ENCODE data around the gene TSPYL2. TPM values are rescaled to one million over a fixed set of nuclear protein-coding genes. Genes with fewer than 3 reads are reported as not detected.

TSPYL2 gene
- total RNA-seq, 1 donor from 2014 or later = 8.7 TPM

DNA sequence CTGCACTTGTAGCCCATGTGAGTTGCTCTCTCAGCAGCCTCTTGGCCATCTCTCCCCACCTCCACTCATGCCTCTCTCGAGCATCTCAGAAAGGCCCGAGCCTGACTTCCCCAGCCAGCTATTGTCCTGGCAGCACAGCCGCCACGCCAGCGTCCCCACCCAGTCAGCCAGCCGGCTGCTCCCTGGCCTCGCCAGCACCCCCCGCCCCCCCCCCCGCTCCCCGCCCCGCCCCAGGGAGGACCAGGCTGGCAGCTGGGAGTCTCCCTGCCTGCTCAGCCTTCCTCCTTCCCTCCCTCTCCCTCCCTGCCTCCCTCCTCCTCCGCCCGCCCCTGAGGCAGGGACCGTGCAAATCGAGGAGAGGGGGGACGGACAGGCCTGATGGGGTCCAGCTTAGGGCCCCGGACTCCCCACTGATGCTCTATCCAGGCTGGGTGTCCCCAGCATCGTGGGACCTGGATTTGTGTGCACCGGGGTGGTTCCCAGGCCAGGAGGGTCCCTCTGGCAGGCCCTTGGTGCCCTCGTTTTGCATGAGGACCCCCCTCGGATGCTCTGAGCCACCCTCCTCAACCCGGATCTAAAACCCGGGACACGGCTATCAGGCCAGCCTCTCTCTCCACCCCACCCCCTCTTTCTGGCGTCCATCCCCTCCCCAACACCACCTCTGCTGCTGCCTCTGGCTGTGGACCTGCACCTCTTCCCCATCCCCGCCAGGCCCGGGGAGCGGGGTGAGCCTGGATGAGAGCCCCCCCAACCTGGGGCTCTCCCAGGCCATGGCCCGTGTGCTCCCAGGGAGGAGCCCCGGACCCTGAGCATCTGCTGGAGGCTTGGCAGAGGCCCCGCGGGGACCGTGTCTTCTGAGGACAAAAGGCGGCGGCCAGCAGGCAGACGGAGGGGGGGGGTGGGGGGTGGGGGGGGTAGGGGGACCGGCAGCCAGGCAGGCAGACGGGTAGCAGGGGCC lies 33.7 kb upstream of the TSPYL2 start, which contains the start of gene GPR173:
TSS of gene GPR173 (plus strand) at position 621 of the 958 bp plus-strand sequence. CDS start 27,833 bp downstream, outside the sequence.
- H3K4me3 ChIP-seq (ENCODE audit: low read depth, low read length) = no peak within 1 kb of the TSS
- no peaks in the 10 kb centered on the region for H3K36me3 ChIP-seq (ENCODE audit: control insufficient read depth, insufficient read depth, low read length)
- no peak for DNase-seq (ENCODE audit: low read depth)
- TF ChIP-seq, protein P1, sequence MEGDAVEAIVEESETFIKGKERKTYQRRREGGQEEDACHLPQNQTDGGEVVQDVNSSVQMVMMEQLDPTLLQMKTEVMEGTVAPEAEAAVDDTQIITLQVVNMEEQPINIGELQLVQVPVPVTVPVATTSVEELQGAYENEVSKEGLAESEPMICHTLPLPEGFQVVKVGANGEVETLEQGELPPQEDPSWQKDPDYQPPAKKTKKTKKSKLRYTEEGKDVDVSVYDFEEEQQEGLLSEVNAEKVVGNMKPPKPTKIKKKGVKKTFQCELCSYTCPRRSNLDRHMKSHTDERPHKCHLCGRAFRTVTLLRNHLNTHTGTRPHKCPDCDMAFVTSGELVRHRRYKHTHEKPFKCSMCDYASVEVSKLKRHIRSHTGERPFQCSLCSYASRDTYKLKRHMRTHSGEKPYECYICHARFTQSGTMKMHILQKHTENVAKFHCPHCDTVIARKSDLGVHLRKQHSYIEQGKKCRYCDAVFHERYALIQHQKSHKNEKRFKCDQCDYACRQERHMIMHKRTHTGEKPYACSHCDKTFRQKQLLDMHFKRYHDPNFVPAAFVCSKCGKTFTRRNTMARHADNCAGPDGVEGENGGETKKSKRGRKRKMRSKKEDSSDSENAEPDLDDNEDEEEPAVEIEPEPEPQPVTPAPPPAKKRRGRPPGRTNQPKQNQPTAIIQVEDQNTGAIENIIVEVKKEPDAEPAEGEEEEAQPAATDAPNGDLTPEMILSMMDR (IDR thresholded peaks at IDR 0.05; ENCODE audit: insufficient read depth, low read length, severe bottlenecking) = no peak
- no peaks in the 10 kb centered on the region for H3K27me3 ChIP-seq (ENCODE audit: control insufficient read depth, insufficient read depth, low read length)
- no peak for FAIRE-seq

DNA sequence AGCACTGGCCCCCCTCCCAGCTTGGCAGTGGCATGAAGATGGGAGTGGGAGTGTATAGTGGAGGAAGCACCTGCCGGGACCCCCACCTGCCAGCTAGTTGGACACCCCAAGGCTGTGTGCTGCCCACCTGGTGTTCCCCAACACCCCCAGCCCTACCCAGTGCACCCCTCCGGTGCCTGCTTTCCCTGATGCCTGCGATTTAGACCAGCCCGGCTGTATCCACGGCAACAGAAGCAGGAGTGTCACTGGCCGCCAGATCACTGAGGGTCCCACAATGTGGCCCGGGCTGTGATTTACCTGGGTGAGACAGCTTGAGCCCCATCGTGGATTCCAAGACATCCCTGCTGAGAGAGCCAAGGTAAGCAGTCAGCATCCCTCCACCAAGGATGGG lies 33.0 kb upstream of the TSPYL2 start:
- FAIRE-seq (no peak), DNase-seq (ENCODE audit: low read depth) (no peak)
- Histone ChIP-seq H3K4me3 (ENCODE audit: low read depth, low read length) (no peak overlapping the region), H3K27me3 (ENCODE audit: control insufficient read depth, insufficient read depth, low read length) (no peaks in the 10 kb centered on the region), H3K36me3 (ENCODE audit: control insufficient read depth, insufficient read depth, low read length) (no peaks in the 10 kb centered on the region)
- TF ChIP-seq, protein P1 (IDR thresholded peaks at IDR 0.05; ENCODE audit: insufficient read depth, low read length, severe bottlenecking) = no peak

DNA sequence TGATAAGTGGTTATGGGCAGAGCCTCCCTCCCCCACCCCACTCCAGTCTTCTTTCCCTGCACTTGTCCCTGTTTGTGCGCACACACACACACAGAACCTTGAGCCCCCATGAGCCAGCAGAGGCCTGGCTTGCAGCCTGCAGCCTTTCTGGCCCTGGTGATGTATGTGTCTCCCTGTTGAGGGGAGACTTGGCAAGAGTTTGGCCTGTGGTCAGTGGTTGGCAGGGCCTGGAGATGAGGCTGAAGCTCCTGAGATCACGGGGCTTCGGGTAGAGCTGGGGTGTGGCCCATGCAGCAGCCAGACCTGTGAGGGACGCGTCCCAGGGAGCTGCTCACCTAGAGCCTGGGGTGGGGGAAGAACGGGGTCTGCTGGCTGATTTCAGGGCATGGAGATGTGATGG lies 31.3 kb upstream of the TSPYL2 start:
- TF ChIP-seq, protein P1 (IDR thresholded peaks at IDR 0.05; ENCODE audit: insufficient read depth, low read length, severe bottlenecking) = no peak
- Histone ChIP-seq H3K27me3 (ENCODE audit: control insufficient read depth, insufficient read depth, low read length) (no peaks in the 10 kb centered on the region), H3K4me3 (ENCODE audit: low read depth, low read length) (no peak overlapping the region), H3K36me3 (ENCODE audit: control insufficient read depth, insufficient read depth, low read length) (no peaks in the 10 kb centered on the region)
- no peak for FAIRE-seq
- no peak for DNase-seq (ENCODE audit: low read depth)

DNA sequence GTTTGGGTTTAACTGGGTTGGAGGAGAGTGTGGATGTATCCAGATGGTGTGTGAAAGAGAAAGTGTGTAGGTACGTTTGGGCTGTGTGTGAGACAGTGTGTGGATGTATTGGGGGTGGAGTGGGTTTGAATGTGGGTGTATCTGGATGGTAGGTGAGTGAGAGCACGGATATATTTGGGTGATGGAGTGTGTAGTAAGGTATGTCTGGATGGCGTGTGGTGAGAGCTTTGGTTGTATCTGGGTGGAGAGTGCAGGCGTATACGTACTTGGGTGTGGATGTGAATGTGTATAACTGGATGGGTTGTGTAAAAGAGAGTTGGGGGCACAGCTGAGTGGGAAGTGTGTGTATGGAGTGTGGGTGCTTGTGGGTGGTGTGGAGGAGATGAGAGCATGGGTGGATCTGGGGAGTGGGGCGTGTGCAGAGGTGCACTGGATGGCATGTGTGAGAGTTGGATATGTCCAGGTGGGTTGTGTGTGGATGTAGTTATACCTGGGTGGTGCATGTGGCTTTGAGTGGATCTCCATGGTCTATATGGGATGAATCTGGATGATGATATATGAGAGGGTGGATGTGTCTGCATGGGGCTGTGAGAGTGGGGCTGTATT lies 26.8 kb upstream of the TSPYL2 start:
- FAIRE-seq (no peak), DNase-seq (ENCODE audit: low read depth) (no peak)
- no peak overlapping the region for H3K4me3 ChIP-seq (ENCODE audit: low read depth, low read length)
- H3K27me3 ChIP-seq (ENCODE audit: control insufficient read depth, insufficient read depth, low read length) = no peaks in the 10 kb centered on the region
- TF ChIP-seq, protein P1 (IDR thresholded peaks at IDR 0.05; ENCODE audit: insufficient read depth, low read length, severe bottlenecking) = no peak
- no peaks in the 10 kb centered on the region for H3K36me3 ChIP-seq (ENCODE audit: control insufficient read depth, insufficient read depth, low read length)

DNA sequence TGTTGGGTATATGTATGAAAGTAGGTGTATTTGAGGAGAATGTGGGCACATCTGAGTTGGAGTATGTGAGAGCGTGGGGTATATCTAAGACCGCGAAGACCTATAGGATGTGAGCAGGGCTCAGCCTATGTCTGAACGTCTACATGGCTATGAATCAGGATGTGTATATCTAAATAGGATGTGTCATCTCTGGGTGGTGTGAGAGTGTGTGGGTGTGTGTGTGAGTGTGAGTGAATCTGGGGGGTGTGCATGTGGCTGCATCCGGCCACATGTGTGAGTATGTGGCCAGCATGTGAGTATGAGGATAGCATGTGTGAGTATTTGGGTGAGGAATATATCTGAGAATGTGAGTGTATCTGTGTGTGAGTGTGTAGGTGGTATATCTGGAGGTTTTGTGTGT lies 25.9 kb upstream of the TSPYL2 start:
- TF ChIP-seq, protein P1 (IDR thresholded peaks at IDR 0.05; ENCODE audit: insufficient read depth, low read length, severe bottlenecking) = no peak
- H3K4me3 ChIP-seq (ENCODE audit: low read depth, low read length) = no peak overlapping the region
- H3K36me3 ChIP-seq (ENCODE audit: control insufficient read depth, insufficient read depth, low read length) = no peaks in the 10 kb centered on the region
- H3K27me3 ChIP-seq (ENCODE audit: control insufficient read depth, insufficient read depth, low read length) = no peaks in the 10 kb centered on the region
- DNase-seq (ENCODE audit: low read depth) = peak; percentile 35
- FAIRE-seq = no peak

Measured in bronchial epithelial cell (primary cell).